Tongue (tissue), 2 donors: ENCODE measurements around the gene KCNN3. TPM values are rescaled to one million over a fixed set of nuclear protein-coding genes. Genes with fewer than 3 reads are reported as not detected.

Experiments
- DNase-seq: peaks from one replicate; pipeline ENCODE4 v3.0.0-alpha.2; 2015
- total RNA-seq: library from RNA; depleted of rRNA; stranded (reverse); fragments of >200 nt; gene quantifications from one replicate; pipeline ENCODE4 v1.2.3, GENCODE V29; 2014

KCNN3 gene
- total RNA-seq, 1 donor from 2014 or later, result 10.8 TPM

DNA sequence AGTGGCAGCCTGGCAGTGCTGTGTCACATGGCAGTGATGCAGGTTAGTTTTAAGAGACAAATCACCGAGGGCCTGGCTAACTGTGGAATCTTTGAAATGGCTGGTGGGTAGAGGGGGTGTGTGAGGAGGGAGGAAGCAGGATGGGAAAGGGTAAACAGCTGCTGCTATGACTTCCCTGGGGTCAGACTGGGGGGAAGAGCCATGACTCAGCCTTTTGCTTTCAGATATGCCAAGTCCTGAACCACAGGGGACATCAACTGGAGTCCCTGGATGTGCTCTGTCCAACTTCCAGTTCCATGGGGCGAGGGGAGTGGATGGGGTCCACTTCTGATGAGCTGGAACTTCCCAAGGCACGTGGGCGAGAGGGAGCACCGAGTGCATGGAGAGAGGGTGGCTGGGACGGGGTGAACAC, 141.0 kb downstream of the KCNN3 start:
- DNase-seq, result peak; percentile 31

DNA sequence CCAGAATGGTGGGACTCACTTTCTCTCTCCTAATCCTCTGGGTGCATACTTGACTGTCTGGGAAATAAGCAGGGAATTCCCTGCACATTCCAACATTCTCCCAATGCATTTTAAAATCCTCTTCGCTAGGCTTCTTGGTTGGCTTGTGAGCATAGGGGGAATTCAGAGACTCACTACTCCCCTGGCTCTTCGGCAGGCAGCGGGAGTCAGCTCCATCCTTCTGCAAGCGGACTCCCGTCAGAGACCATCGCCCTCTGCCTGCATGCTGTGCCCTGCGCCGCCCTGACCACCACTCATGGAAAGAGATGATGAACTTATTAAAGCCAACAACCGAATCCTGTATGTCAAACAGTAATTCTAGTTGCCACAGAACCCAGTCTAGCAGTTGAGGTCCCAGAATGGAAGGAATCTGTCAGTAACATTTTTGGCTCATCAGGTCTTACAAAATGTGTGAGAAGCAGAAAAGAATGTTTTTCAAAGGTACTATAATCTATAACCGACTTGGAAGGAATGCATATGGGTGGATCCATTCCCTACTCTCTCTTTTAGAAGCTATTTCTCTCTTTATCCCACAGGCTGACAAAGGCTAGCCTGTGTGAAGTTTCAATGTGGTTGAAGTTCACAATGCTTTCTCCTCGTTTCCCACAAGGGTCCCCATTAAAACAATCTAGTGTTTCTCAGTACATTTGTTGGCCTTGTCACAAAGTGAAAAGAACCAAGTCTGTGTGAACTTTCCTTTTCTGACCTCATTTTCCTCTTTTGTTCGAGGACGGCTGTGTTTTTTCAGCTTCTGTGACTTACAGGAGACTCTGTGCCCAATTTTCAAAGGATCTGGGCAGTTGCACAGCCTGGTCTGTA, 143.0 kb downstream of the KCNN3 start:
- DNase-seq, result no peak

DNA sequence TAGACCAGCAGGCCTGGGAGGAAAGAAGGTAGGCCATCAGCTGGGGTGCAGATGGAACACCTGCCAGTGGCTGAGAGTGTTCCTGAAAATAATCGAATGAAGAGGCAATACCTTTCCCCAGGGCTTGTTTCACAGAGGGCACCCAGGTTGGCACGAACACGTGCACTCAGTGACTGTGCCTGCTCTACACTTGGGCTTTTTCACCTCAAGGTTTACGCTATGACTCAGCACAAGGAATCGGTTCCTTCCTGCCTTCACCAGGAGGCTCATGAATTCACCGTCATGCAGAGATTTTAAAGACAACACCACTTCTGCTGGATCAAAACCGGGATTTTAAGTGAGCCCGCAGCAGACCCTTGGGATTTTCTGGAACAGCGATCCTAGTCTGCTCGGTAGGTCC, 143.6 kb downstream of the KCNN3 start:
- no peak for DNase-seq

DNA sequence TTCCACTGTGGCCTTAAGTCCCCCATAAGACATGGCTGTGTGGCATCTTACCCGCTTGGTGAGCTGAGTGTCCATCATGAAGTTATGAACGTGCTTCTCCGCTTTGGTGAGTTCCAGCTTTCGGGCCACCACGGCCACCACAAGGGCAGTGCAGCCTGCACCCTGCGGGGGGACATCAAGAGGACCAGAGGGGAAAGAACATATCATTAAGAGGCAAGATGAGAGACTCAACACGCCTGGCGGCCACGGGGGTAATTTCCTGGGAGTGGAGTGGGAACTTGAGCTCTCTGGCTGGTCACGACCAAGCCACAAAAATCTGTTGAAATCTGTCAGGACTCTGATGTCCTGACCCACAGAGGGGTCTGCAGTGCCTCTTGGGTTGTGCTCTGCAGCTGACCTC, 144.2 kb downstream of the KCNN3 start:
- DNase-seq, result no peak

DNA sequence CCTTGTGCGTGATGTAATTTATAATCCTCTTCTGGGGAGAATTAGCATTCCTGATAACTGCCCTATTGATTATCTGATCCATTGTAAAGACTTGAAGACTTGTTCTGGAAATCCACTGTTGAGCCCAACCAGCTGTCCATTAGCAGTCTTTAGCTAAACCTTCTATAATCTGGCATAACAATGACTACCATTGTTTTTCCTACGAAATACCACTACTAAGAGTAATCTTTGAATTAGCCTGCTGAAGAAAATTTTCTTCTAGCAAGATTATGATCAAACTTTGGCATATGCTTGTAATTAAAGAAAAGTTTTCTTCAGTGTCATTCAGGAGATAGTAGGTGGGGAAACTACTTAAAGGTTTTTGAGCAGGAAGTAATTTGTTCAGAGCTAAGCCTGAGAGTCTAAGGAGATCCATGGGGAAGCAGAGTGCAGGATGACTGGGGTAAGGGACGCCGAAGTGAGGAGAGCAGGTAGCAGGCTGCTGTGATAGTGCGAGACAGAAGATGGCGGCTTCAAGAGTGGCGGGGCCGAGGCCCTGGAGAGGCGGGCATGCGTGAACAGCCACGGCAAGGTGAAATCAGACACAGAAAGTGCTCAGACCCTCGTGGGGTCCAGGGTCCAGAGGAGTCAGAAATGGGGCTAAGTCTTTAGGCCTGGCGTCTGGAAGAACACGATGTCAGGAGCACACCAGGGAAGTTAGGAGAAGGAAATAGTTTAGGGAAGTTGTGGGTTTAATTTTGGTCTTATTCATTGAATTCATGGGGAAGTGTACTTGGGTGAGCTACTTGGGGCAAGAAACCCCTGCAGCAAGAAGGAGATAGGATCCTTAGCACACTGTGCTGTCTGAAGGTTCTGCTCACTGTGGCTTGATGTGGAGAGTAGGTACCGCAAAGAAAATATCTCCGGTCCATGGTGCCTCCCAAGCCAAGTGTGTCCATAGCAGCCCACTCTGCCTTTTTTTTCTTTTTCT, 149.5 kb downstream of the KCNN3 start:
- DNase-seq, result no peak

DNA sequence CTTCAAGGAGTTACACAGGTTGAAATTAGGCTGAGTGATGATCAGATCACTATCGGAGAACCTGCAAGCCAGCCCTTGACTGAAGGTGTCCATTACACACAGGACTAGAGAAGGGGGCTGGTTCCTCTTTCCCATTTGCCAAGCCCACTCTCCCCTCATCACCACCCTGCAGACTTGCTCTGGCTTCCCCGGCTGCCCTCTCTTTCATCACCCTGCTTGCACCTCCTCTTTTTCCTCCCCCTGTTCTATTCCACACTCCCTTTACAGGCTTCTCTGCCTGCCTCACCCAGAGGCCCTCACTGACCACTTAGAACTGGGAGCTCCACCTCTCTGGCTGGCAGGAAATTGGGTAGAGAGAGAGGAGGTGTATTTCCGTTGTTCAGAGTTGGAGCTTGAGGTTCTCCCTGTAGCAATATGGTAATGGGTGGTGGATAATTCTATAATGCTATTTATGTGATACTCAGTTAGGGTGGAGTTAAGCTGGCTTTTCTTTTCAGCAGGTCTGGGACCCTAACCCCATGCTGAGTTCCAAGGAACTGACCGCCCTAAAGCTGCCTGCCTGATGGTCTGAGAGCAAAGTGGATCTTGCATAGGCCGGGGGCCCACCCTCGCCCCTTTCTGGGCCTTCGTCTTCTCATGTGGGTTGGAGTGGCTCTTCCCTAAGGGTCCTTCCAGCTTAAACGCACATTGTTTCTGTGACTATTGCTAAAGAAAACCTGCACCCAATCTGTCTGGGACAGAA, 150.3 kb downstream of the KCNN3 start:
- DNase-seq, result no peak

DNA sequence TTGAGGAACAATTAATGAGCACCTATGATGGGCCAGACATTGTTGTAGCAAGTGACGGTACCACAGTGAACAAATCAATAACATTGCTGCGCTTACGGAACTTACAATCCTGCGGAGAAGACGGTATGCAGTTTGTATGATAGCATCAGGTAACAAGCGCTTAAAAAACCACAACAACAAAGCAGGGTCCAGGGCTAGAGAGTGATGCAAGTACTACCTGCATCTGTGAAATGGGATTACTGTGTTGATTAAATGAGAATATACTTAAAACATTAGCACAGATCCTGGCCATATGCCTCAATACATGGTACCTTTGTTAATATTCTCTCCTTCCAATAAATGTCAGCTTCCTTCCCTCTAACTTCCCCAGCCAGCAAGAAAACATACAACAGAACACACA, 151.5 kb downstream of the KCNN3 start:
- no peak for DNase-seq

DNA sequence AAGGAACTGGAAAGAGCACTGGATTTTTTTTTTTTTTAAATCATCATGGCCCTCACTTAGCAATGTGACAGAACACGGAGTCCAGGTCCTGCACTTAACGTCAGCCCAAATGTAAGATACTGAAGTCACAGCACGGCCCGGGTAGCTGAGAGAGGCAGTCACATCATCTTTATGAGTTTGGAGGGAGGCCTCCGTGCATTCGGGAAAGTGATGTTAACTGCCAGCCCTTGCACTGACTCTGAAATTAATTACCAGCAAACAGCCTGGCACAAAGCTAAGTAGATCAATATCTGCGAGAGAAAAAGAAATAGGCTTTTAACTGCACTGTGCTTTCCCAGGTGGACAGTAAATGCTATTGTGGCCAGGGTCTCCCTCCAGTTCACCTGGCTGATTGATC, 152.6 kb downstream of the KCNN3 start:
- DNase-seq, result no peak

DNA sequence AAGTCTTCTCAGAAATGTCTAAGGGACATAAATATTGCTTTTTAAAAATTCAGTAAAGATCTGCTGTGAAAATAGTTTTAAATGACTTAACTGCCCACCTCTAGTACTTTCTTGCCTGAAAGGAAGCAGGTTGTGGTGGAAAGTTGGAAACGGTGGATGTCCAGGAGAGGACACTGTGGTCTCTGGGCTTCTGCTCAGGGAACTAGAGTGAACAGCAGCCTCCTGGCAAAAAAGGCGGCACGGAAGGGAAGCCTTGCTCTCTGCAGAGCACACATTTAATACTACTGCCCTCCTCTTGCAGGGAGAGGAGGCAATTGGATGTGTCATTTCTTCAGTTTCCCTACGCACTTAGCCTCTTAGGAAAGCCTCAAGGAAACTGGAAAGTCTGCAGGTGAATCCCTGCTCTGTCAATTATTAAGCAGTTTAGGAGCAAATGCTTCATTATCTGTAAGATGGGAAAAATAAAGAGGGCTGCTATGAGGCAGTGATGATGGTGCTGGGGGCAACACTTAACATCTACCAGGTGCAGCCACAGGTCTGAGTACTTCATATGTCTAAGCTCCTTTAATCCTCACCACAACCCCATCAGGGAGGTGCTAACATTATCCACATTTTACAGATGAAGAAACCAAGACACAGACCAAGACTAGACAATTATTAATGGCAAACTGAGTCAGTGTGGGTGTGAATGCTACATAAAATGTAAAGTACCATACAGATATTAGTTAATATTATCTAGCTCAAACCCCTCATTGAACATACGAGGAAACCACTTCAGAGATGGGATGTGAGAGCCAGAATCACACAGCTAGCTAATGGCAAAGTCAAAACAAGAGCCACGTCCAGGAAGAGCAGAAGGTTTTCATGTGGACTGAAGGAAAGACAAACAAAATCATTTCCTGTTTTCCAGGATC, 153.2 kb downstream of the KCNN3 start:
- DNase-seq, result no peak

DNA sequence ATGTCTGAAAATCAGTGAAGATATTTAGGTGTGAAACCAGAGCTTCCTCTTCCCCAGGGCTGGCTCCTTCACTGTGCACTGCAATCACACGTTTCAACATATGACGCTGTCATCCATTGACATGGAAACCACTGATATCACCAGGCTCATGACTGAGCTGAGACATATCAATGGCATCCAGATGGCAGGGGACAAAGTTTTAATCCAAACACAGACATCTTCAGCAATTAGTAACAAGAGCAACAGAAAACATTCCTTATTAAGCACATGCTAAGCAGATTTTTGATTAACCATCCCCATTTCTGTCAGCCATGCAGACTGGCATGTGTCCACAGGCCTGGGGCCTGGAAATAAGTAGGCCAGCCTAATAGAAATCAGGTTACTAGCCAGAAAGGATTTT, 154.1 kb downstream of the KCNN3 start:
- DNase-seq, result peak; percentile 12

DNA sequence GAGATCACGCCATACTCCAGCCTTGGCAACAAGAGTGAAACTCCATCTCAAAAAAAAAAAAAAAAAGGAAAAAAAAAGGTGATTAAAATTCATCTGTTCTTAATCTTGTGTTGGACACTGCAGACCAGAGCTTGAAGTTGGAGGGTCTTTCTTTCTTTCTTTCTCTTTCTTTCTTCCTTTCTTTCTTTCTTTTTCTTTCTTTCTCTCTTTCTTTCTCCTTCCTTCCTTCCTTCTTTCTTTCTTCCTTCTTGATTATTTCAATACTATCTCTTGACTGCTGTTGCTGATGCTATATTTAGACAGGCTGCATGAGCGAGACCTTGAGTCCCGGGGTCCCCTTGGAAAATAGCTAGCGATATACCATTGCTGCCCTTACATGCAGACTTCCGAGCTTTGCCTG, 154.7 kb downstream of the KCNN3 start:
- no peak for DNase-seq

DNA sequence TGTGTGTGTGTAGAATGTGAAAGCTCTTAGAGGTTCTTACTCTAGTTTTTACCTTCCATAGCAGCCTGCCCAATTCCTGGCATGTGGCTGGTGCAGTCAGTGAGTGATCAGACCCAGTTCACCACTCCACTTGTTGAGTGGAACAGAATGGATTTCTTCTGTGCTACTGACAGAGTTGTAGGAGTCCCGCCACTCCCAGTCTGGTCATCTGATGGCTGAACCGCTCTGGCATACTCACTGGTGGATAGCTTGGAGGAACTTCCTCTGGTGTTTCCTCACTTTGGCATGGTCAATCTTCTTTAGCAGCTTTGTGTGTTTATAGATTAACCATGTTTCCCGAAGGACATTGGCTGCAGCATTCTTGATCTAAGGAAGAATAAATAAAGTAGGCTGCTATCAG, 155.4 kb downstream of the KCNN3 start:
- peak; percentile 11 for DNase-seq

DNA sequence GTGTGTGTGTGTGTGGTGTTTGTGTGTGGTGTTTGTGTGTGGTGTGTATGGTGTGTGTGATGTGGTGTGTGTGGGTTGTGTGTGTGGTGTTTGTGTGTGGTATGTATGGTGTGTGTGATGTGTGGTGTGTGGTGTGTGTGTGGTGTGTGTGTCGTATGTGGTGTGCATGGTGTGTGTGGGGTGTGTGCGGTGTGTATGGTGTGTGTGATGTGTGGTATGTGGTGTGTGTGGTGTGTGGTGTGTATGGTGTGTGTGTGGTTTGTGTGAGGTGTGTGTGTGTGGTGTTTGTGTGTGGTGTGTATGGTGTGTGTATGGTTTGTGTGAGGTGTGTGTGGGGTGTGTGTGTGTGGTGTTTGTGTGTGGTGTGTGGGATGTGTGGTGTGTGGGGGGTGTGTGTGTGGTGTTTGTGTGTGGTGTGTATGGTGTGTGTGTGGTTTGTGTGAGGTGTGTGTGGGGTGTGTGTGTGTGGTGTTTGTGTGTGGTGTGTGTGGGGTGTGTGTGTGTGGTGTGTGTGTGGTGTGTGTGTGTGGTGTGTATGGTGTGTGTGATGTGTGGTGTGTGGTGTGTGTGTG, 155.9 kb downstream of the KCNN3 start:
- no peak for DNase-seq

DNA sequence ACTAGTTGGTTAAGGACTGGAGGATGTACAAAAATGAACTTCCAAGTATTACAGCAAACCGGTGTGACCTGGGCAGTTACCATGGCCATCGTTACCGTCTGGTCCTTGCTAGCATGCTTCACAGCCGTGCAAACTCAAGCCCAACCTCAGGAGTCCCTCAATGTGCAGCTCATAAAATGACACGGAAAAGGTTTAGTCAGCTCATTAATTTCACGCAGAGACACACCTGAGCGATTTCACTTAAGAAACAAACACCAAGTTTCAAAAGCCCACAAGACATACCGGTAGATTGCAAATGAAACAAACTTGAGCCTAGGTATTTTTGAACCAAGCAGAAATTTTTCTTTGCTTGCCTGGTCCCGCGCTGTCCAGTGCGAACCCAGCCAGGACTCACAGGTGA, 157.1 kb downstream of the KCNN3 start:
- no peak for DNase-seq

DNA sequence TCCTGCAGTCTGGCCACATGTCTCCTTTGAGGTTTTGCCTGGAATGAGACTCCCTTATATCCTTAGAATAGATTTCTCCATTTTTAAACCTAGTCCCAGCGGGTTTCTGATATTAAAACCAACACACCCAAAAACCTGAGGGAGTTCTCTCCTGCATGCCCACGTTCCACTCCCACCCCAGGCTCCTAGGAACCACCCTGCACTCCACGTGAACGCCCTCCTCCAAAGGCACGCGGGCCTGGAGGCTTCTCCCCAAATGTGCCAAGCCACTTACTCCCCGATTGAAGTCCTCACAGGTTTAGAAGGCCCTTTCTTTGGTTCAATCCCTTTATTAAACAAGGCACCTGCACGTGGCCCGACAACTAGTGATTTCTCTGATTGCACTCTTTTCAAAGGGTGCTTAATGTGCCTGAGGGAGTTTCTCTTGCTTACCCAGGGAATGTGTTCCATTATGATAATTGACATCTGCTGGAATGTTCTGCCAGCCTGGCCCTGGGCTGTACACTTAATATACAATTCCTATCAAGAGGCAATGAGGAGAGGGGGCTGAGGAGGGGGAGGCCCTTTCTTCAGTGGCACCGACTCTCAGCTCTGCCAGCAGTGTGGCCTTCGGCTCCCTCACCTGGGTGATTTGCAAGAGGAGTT, 157.8 kb downstream of the KCNN3 start:
- no peak for DNase-seq

DNA sequence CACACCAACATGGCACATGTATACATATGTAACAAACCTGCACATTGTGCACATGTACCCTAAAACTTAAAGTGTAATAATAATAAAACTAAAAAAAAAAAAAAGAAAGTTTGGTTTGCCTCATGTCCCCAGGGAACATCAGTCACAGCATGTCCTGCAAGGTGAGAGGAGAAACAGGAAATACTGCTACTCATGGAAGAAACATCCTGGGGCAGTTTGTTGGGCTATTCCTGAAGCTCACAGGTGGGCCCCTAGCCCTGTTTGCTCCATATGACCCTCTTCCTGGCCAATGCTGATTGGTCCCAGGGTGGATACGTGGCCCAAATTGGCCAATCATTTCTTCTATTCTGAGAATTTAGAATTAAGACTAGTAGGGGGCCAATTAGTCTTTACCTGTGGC, 158.7 kb downstream of the KCNN3 start:
- no peak for DNase-seq

DNA sequence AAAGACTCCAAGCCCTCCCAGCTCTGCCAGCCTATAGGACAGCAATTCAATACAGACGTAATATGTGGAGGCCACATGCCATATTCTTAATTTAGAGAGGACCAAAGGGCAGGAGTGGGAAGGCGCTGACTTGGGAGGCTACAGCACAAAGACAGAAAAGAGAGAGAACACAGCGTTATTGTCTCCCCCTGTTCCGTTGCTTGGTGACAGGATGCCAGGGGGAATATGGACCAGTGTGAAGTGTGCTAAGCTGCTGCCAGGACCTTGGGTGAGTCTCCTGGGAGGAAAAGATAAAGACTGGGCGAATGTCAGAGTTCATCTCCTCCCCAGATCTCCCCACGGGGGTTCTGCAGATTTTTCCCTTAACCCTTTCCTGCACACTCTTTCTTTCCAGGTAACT, 160.0 kb downstream of the KCNN3 start:
- no peak for DNase-seq

DNA sequence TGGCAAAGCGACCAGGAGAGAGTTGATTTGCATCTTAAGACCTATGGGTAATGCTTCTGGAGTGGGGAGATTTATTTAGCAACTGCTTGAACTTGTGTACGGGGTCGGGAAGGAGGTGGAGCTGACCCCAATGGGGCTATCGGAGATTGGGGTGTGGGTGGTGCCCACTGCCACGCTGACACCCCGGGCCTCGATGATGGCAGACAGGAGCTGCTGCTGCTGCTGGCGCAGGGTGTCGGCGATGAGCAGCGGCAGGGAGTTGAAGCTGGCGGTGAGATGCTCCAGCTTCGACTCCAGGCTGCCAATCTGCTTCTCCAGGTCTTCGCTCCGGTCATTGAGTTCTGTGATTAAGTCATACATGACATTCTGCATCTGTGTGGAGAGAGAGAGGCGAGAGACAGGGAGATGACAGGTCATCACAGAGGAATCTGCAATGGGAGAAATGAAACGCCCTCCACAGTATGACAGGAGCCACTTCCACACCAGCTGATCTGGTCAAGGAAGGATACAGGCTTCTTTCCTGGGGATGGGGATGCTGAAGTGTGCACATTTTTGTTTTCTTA, 162.1 kb downstream of the KCNN3 start:
- no peak for DNase-seq

DNA sequence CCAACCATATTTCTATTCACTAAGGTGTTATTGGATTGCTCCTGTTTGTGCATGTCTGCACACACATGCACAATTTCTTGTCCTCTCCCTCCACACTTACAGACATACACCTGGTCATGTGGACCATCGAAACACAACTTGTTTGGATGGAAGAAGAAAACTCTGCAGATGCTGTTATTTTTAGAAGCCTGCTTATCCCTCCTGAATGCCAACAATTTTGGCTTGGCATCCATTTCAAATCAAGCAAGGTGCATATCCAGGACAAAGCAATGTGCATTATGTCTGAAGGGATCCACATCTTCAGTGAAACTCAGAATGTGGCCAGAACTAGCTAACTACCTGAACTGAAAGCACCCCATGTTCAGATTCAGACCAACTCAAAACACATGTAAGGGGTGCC, 163.2 kb downstream of the KCNN3 start:
- DNase-seq, result no peak

DNA sequence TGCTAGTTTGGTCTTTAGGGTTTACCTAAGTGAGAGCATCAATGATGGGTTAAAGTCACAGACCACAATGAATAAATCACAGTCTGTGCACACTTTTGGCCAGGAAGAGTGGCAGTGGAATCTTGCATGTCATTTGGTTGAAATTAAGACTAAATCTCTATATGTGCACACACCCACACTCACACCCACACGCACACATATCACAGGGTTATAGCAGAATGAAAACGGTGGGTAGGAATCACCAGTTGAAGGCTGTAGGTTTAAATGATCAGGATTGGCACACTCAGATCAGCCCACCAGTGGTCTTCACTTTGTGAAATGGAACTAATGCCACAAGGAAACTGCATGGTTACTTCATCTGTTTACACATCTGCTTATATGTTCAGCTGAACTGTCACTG, 164.5 kb downstream of the KCNN3 start:
- DNase-seq, result no peak
